GM23338 (cell line): ENCODE results near the gene MR1. TPM values are rescaled to one million over a fixed set of nuclear protein-coding genes. Genes with fewer than 3 reads are reported as not detected.

Experiments
- ATAC-seq: fragments of 200-7000 bp; cut with Tn5 transposase; 3 replicates; pipeline ENCODE4 v1.9.1; 2020
- DNase-seq: peaks from one replicate; pipeline ENCODE4 v3.0.0-alpha.2; 2015; ENCODE audit warnings: low spot score
- H2AFZ ChIP-seq: fragments of 200-600 bp; sonication (generic); 2 replicates; pipeline ENCODE4 v1.8.0; 2016; ENCODE audit warnings: antibody characterized with exemption, mild to moderate bottlenecking, moderate library complexity
- H3F3A ChIP-seq: fragments of 200-600 bp; sonication (generic); replicated peaks from 2 replicates; pipeline ENCODE4 v1.8.0; 2017; ENCODE audit warnings: antibody characterized with exemption, mixed run types, low read depth
- H3K27ac ChIP-seq: fragments of 200-600 bp; sonication (generic); 2 replicates; pipeline ENCODE4 v1.6.1; 2016; ENCODE audit warnings: low read depth
- H3K27me3 ChIP-seq: fragments of 200-600 bp; sonication (generic); 2 replicates; pipeline ENCODE4 v1.8.0; 2016; ENCODE audit warnings: mild to moderate bottlenecking, mixed run types, moderate library complexity; ENCODE audit not compliant: insufficient read depth
- H3K36me3 ChIP-seq: fragments of 200-600 bp; sonication (generic); 2 replicates; pipeline ENCODE4 v1.8.0; 2016; ENCODE audit warnings: mild to moderate bottlenecking; ENCODE audit not compliant: insufficient read depth
- H3K4me1 ChIP-seq: fragments of 200-600 bp; sonication (generic); 2 replicates; pipeline ENCODE4 v1.8.0; 2016; ENCODE audit warnings: mild to moderate bottlenecking, moderate library complexity; ENCODE audit not compliant: insufficient read depth
- H3K4me2 ChIP-seq: fragments of 200-600 bp; sonication (generic); 2 replicates; pipeline ENCODE4 v1.7.1; 2017; ENCODE audit warnings: mixed run types
- H3K4me3 ChIP-seq: fragments of 200-600 bp; sonication (generic); 2 replicates; pipeline ENCODE4 v1.6.1; 2016; ENCODE audit warnings: mixed run types
- H3K79me2 ChIP-seq: fragments of 200-600 bp; sonication (generic); replicated peaks from 2 replicates; pipeline ENCODE4 v1.8.0; 2017; ENCODE audit warnings: mild to moderate bottlenecking; ENCODE audit not compliant: insufficient read depth
- H3K9me2 ChIP-seq: fragments of 200-600 bp; sonication (generic); 2 replicates; pipeline ENCODE4 v1.8.0; 2017; ENCODE audit not compliant: insufficient read depth
- H4K20me1 ChIP-seq: fragments of 200-600 bp; sonication (generic); replicated peaks from 2 replicates; pipeline ENCODE4 v1.8.0; 2017; ENCODE audit warnings: mild to moderate bottlenecking; ENCODE audit not compliant: insufficient read depth
- H3K27ac Mint-ChIP-seq: 2 replicates; pipeline ENCODE4 v1.8.0; 2020; ENCODE audit warnings: inconsistent platforms, mild to moderate bottlenecking, moderate library complexity, mixed read lengths
- H3K27me3 Mint-ChIP-seq: 3 replicates; pipeline ENCODE4 v1.8.0; 2022; ENCODE audit warnings: low read depth, mild to moderate bottlenecking, moderate library complexity, mixed read lengths, inconsistent platforms; ENCODE audit not compliant: insufficient read depth, poor library complexity
- H3K36me3 Mint-ChIP-seq: 3 replicates; pipeline ENCODE4 v1.8.0; 2021; ENCODE audit warnings: low read depth, mild to moderate bottlenecking, inconsistent platforms, moderate library complexity, mixed read lengths
- H3K4me1 Mint-ChIP-seq: 3 replicates; pipeline ENCODE4 v1.8.0; 2020; ENCODE audit warnings: mild to moderate bottlenecking, inconsistent platforms, mixed read lengths
- H3K4me3 Mint-ChIP-seq: 3 replicates; pipeline ENCODE4 v1.8.0; 2021; ENCODE audit warnings: moderate library complexity, mild to moderate bottlenecking, inconsistent platforms, mixed read lengths
- H3K9me3 Mint-ChIP-seq: 3 replicates; pipeline ENCODE4 v1.8.0; 2020; ENCODE audit warnings: moderate library complexity, mild to moderate bottlenecking, inconsistent platforms, mixed read lengths
- CREB1 ChIP-seq: fragments of 250-450 bp; sonication (Bioruptor Pico); IDR thresholded peaks from 2 replicates; pipeline ENCODE4 v1.5.0; 2020; ENCODE audit warnings: low read depth, mild to moderate bottlenecking, moderate library complexity
- CTCF ChIP-seq, 2 experiments: fragments of 200-600 bp in 1 of 2; sonication (generic) in 1 of 2; conservative IDR thresholded peaks; 2 replicates each; pipeline versions ENCODE4 v1.5.1 to v1.6.1; 2016 to 2017; ENCODE audit warnings: antibody characterized with exemption in 2 of 2, low read depth in 2 of 2, mild to moderate bottlenecking in 2 of 2, moderate library complexity in 1 of 2
- ETS1 ChIP-seq: IDR thresholded peaks from 2 replicates; pipeline ENCODE4 v1.6.1; 2016; ENCODE audit warnings: antibody characterized with exemption
- EZH2 ChIP-seq: fragments of 200-600 bp; sonication (generic); IDR thresholded peaks from one replicate; pipeline ENCODE4 v1.8.0; 2017; ENCODE audit warnings: antibody characterized with exemption, mild to moderate bottlenecking, low read depth; ENCODE audit not compliant: unreplicated experiment
- EZH2phosphoT487 ChIP-seq: fragments of 200-600 bp; sonication (generic); IDR thresholded peaks from one replicate; pipeline ENCODE4 v1.8.1; 2018; ENCODE audit warnings: antibody characterized with exemption; ENCODE audit not compliant: unreplicated experiment
- JUNB ChIP-seq: IDR thresholded peaks from one replicate; pipeline ENCODE4 v1.6.1; 2016; ENCODE audit warnings: antibody characterized with exemption; ENCODE audit not compliant: unreplicated experiment
- NANOG ChIP-seq: IDR thresholded peaks from 2 replicates; pipeline ENCODE4 v1.6.1; 2016; ENCODE audit warnings: antibody characterized with exemption, borderline replicate concordance
- POLR2AphosphoS5 ChIP-seq: IDR thresholded peaks from 2 replicates; pipeline ENCODE4 v1.6.1; 2016; ENCODE audit warnings: antibody characterized with exemption, low read depth
- REST ChIP-seq: IDR thresholded peaks from one replicate; pipeline ENCODE4 v1.6.1; 2018; ENCODE audit warnings: antibody characterized with exemption; ENCODE audit not compliant: unreplicated experiment
- STAT1 ChIP-seq: IDR thresholded peaks from one replicate; pipeline ENCODE4 v1.6.1; 2016; ENCODE audit warnings: antibody characterized with exemption; ENCODE audit not compliant: unreplicated experiment
- ZNF114 ChIP-seq: fragments of 250-450 bp; sonication (Bioruptor Pico); IDR thresholded peaks from 2 replicates; pipeline ENCODE4 v1.5.0; 2020; ENCODE audit warnings: mild to moderate bottlenecking, moderate library complexity
- ZNF331 ChIP-seq: fragments of 250-450 bp; sonication (Bioruptor Pico); IDR thresholded peaks from 2 replicates; pipeline ENCODE4 v1.5.0; 2020; ENCODE audit warnings: low read depth, mild to moderate bottlenecking, moderate library complexity
- ZNF462 ChIP-seq: fragments of 250-450 bp; sonication (Bioruptor Pico); IDR thresholded peaks from 2 replicates; pipeline ENCODE4 v1.5.0; 2020; ENCODE audit warnings: mild to moderate bottlenecking, moderate library complexity
- polyA plus RNA-seq: library from polyadenylated mRNA; unstranded; fragments of >200 nt; fragmentation: Nextera tagmentation; extraction: Ambion mirVana; gene quantifications from 2 replicates; pipeline ENCODE4 v1.2.1, GENCODE V29; 2016
- total RNA-seq: library from RNA; depleted of rRNA; stranded (reverse); fragments of >200 nt; shearing (Covaris generic); gene quantifications from 2 replicates; pipeline ENCODE4 v1.2.3, GENCODE V29; 2014

MR1 gene
- total and polyA plus RNA-seq, 2 experiments from 2014 or later: 0.18 TPM; not detected in 1

- Histone ChIP-seq H3K9me2 (0 out of 2 replicates have a peak, but pooled peaks cover 2% of the 10 kb centered on the region), H2AFZ (peak overlapping the region; percentile 5; the same call in 1 of the 2 replicates), H3K79me2 (peaks cover 38% of the 10 kb centered on the region), H3K27me3 (no peaks in the 10 kb centered on the region), H3K4me3 (peak overlapping the region; percentile 99), H3K27ac (no peak overlapping the region; the same call in 1 of the 2 replicates), H3K4me2 (peak overlapping the region; percentile 88), H4K20me1 (peaks cover 30% of the 10 kb centered on the region), H3K4me1 (peaks cover 19% of the 10 kb centered on the region), H3F3A (no peaks in the 10 kb centered on the region), H3K36me3 (no peaks in the 10 kb centered on the region)
- TF ChIP-seq CREB1 (no peak), EZH2 (no peak), ZNF462 (CRISPR knock-in tag) (no peak), STAT1 (no peak), POLR2AphosphoS5 (no peak), EZH2phosphoT487 (no peak), JUNB (no peak), NANOG (no peak), CTCF (conservative IDR thresholded peaks at IDR 0.05; ENCODE audit: low read depth in 2 of 2) (no peak), ZNF331 (CRISPR knock-in tag) (no peak), REST (no peak), ETS1 (no peak), ZNF114 (CRISPR knock-in tag) (no peak)
- Mint-ChIP-seq H3K27ac (peak overlapping the region; percentile 98; the same call in 1 of the 2 replicates), H3K9me3 (no peaks in the 10 kb centered on the region), H3K4me1 (peaks cover 15% of the 10 kb centered on the region), H3K4me3 (peak overlapping the region; percentile 99), H3K36me3 (peaks cover 6% of the 10 kb centered on the region; the same call in 2 of the 3 replicates), H3K27me3 (peaks cover 9% of the 10 kb centered on the region)
- DNase-seq (no peak), ATAC-seq (no peak)
These were observed 10.3 kb upstream of the MR1 start for GRCh38 chr1:181023265-181024057.
